ENCODE results near the gene AFAP1. TPM values are rescaled to one million over a fixed set of nuclear protein-coding genes. Genes with fewer than 3 reads are reported as not detected.

The AFAP1 gene
- total RNA-seq, 2 donors from 2014 or later: 18.2 to 22.5 TPM

GRCh38 chr4:7734651-7735260, 204.9 kb downstream of the AFAP1 start:
- no peak overlapping the region for H3K27ac ChIP-seq (ENCODE audit: low read depth, low read length)
- H3K27ac Mint-ChIP-seq: no peak overlapping the region
- no peaks in the 10 kb centered on the region for H3K27me3 ChIP-seq (ENCODE audit: control insufficient read depth, insufficient read depth, low read length, poor library complexity, severe bottlenecking)
- H3K4me1 ChIP-seq (ENCODE audit: control insufficient read depth, insufficient read depth, low read length): no peaks in the 10 kb centered on the region
- no peak overlapping the region for H3K4me3 ChIP-seq (ENCODE audit: low read length)
- WGBS, 2 experiments (ENCODE audit: insufficient coverage in 1 of 2, insufficient read length in 1 of 2): 88 to 95% methylated on average over 15 to 20 of the region's 20 CpGs
- no peak for TF ChIP-seq CTCF (conservative IDR thresholded peaks at IDR 0.05)
- H3K36me3 Mint-ChIP-seq (ENCODE audit: low read depth): no peaks in the 10 kb centered on the region
- no peaks in the 10 kb centered on the region for H3K9me3 ChIP-seq (ENCODE audit: control insufficient read depth, low read length)
- H3K4me1 Mint-ChIP-seq: no peaks in the 10 kb centered on the region
- no peaks in the 10 kb centered on the region for H3K36me3 ChIP-seq (ENCODE audit: control insufficient read depth, insufficient read depth, low read length)
- H3K27me3 Mint-ChIP-seq (ENCODE audit: insufficient read depth): no peaks in the 10 kb centered on the region
- DNase-seq: no peak
- H3K9me3 Mint-ChIP-seq: no peaks in the 10 kb centered on the region
- no peak overlapping the region for H3K4me3 Mint-ChIP-seq
- H3K9ac ChIP-seq (ENCODE audit: extremely low read depth, low read length, poor library complexity, severe bottlenecking): no peak overlapping the region

GRCh38 chr4:7733801-7734650, 205.6 kb downstream of the AFAP1 start:
- Histone ChIP-seq H3K4me3 (ENCODE audit: low read length) (no peak overlapping the region), H3K27me3 (ENCODE audit: control insufficient read depth, insufficient read depth, low read length, poor library complexity, severe bottlenecking) (no peaks in the 10 kb centered on the region), H3K9ac (ENCODE audit: extremely low read depth, low read length, poor library complexity, severe bottlenecking) (no peak overlapping the region), H3K36me3 (ENCODE audit: control insufficient read depth, insufficient read depth, low read length) (no peaks in the 10 kb centered on the region), H3K27ac (ENCODE audit: low read depth, low read length) (no peak overlapping the region), H3K9me3 (ENCODE audit: control insufficient read depth, low read length) (no peaks in the 10 kb centered on the region), H3K4me1 (ENCODE audit: control insufficient read depth, insufficient read depth, low read length) (no peaks in the 10 kb centered on the region)
- no peak overlapping the region for H3K4me3 Mint-ChIP-seq
- no peak overlapping the region for H3K27ac Mint-ChIP-seq
- no peaks in the 10 kb centered on the region for H3K4me1 Mint-ChIP-seq
- DNase-seq: no peak
- TF ChIP-seq CTCF (conservative IDR thresholded peaks at IDR 0.05): no peak
- no peaks in the 10 kb centered on the region for H3K9me3 Mint-ChIP-seq
- WGBS, 2 experiments (ENCODE audit: insufficient coverage in 1 of 2, insufficient read length in 1 of 2): 86 to 94% methylated on average over 6 to 26 of the region's 26 CpGs
- H3K36me3 Mint-ChIP-seq (ENCODE audit: low read depth): no peaks in the 10 kb centered on the region
- no peaks in the 10 kb centered on the region for H3K27me3 Mint-ChIP-seq (ENCODE audit: insufficient read depth)

- H3K9ac ChIP-seq (ENCODE audit: extremely low read depth, low read length, poor library complexity, severe bottlenecking): no peak overlapping the region
- Mint-ChIP-seq H3K27me3 (ENCODE audit: insufficient read depth) (no peaks in the 10 kb centered on the region), H3K4me3 (no peak overlapping the region), H3K36me3 (ENCODE audit: low read depth) (no peaks in the 10 kb centered on the region), H3K4me1 (no peaks in the 10 kb centered on the region), H3K9me3 (no peaks in the 10 kb centered on the region), H3K27ac (no peak overlapping the region)
- H3K27me3 ChIP-seq (ENCODE audit: control insufficient read depth, insufficient read depth, low read length, poor library complexity, severe bottlenecking): no peaks in the 10 kb centered on the region
- no peak overlapping the region for H3K27ac ChIP-seq (ENCODE audit: low read depth, low read length)
- no peaks in the 10 kb centered on the region for H3K9me3 ChIP-seq (ENCODE audit: control insufficient read depth, low read length)
- DNase-seq: no peak
- H3K36me3 ChIP-seq (ENCODE audit: control insufficient read depth, insufficient read depth, low read length): no peaks in the 10 kb centered on the region
- WGBS, 2 experiments (ENCODE audit: insufficient coverage in 1 of 2, insufficient read length in 1 of 2): 93 to 95% methylated on average over 12 to 17 of the region's 17 CpGs
- no peaks in the 10 kb centered on the region for H3K4me1 ChIP-seq (ENCODE audit: control insufficient read depth, insufficient read depth, low read length)
- H3K4me3 ChIP-seq (ENCODE audit: low read length): no peak overlapping the region
- no peak for TF ChIP-seq CTCF (conservative IDR thresholded peaks at IDR 0.05)
Observed at GRCh38 chr4:7733201-7733600, 206.5 kb downstream of the AFAP1 start.
